HepG2 (cell line): ENCODE results near the gene TTPAL. TPM values are rescaled to one million over a fixed set of nuclear protein-coding genes. Genes with fewer than 3 reads are reported as not detected.

Experiments used
- ATAC-seq: fragments of 200-7000 bp; cut with Tn5 transposase; 3 replicates; pipeline ENCODE4 v1.9.1; 2020; ENCODE audit warnings: mild to moderate bottlenecking, moderate library complexity
- BruUV-seq: library from RNA; stranded (reverse); fragments of 400-500 nt; replicated peaks from 2 replicates; lab custom pipeline; 2021; lab: Mats Ljungman, UMichigan
- CTCF ChIA-PET: fragments of 300-600 bp; formaldehyde crosslinking; extraction: SDS; loops from one replicate; lab custom pipeline; 2021; ENCODE audit warnings: low total read pairs, inconsistent platforms, low intra/inter-chr PET ratio; lab: Yijun Ruan, JAX
- POLR2A ChIA-PET: fragments of 350-600 bp; sonication (Branson Sonifier 250); formaldehyde crosslinking; loops from one replicate; lab custom pipeline; 2020; ENCODE audit warnings: antibody characterized with exemption, inconsistent platforms; lab: Yijun Ruan, JAX
- DNase-seq: peaks from one replicate; pipeline ENCODE4 v3.0.0-alpha.2; 2015; ENCODE audit warnings: low spot score
- FAIRE-seq: peaks from 3 replicates; lab custom pipeline; 2011; peaks lifted over from hg19 to GRCh38; lab: Jason Lieb, UNC
- H2AFZ ChIP-seq: one replicate; pipeline ENCODE4 v1.6.1; 2011; ENCODE audit warnings: low read length, inconsistent platforms
- H3K27ac ChIP-seq: fragments of 300-600 bp; 3 replicates; pipeline ENCODE4 v1.8.0; 2011; ENCODE audit warnings: mixed run types, mild to moderate bottlenecking, mixed read lengths, low read length, inconsistent platforms; ENCODE audit not compliant: insufficient read depth; ENCODE audit errors: extremely low read length
- H3K27me3 ChIP-seq, 2 experiments: fragments of 200-600 bp in 1 of 2; 2 replicates in 1 of 2; 3 replicates in 1 of 2; pipeline versions ENCODE4 v1.6.0 to v1.8.0; 2011; ENCODE audit warnings: low read length in 2 of 2, mild to moderate bottlenecking in 2 of 2, moderate library complexity in 2 of 2, inconsistent platforms in 1 of 2; ENCODE audit not compliant: insufficient read depth in 2 of 2, control insufficient read depth in 1 of 2
- H3K36me3 ChIP-seq, 2 experiments: fragments of 200-600 bp in 1 of 2; replicated peaks in 1 of 2; 2 replicates in 1 of 2; 3 replicates in 1 of 2; pipeline versions ENCODE4 v1.5.1 to v1.8.0; 2011; ENCODE audit warnings: low read length in 2 of 2, inconsistent platforms in 1 of 2; ENCODE audit not compliant: insufficient read depth in 2 of 2, control insufficient read depth in 1 of 2
- H3K4me1 ChIP-seq: 2 replicates; pipeline ENCODE4 v1.5.1; 2012; ENCODE audit warnings: low read length, inconsistent platforms; ENCODE audit not compliant: insufficient read depth
- H3K4me2 ChIP-seq: 2 replicates; pipeline ENCODE4 v1.6.0; 2011; ENCODE audit warnings: low read depth, low read length, inconsistent platforms
- H3K4me3 ChIP-seq, 3 experiments: fragments of 200-600 bp in 1 of 3; sonication (generic), shearing (Covaris generic) in 1 of 3; replicated peaks in 1 of 3; 2 replicates each; pipeline ENCODE4 v1.5.1; 2011 to 2016; ENCODE audit warnings: low read length in 3 of 3, inconsistent platforms in 2 of 3, low read depth in 2 of 3, mild to moderate bottlenecking in 2 of 3, control low read depth in 1 of 3, mixed read lengths in 1 of 3; ENCODE audit not compliant: insufficient read depth in 1 of 3
- H3K79me2 ChIP-seq: one replicate; pipeline ENCODE4 v1.6.1; 2011; ENCODE audit warnings: low read length, inconsistent platforms; ENCODE audit not compliant: insufficient read depth
- H3K9ac ChIP-seq: 2 replicates; pipeline ENCODE4 v1.6.0; 2011; ENCODE audit warnings: mild to moderate bottlenecking, low read depth, low read length, inconsistent platforms; ENCODE audit not compliant: insufficient read depth
- H3K9me3 ChIP-seq: 2 replicates; pipeline ENCODE4 v1.5.1; 2012; ENCODE audit warnings: mild to moderate bottlenecking, low read length
- H4K20me1 ChIP-seq: 2 replicates; pipeline ENCODE4 v1.6.0; 2011; ENCODE audit warnings: inconsistent platforms, mild to moderate bottlenecking, low read length, moderate library complexity; ENCODE audit not compliant: insufficient read depth
- HOMEZ ChIP-seq: IDR thresholded peaks from 2 replicates; pipeline ENCODE4 v1.6.1; 2016; ENCODE audit warnings: low read depth
- NKX3-1 ChIP-seq: sonication (generic); formaldehyde crosslinking; IDR thresholded peaks from 2 replicates; pipeline ENCODE4 v1.5.0; 2020; ENCODE audit warnings: missing genetic modification reagents
- RFX3 ChIP-seq: IDR thresholded peaks from 2 replicates; pipeline ENCODE4 v1.6.1; 2016; ENCODE audit warnings: missing biosample characterization, missing genetic modification reagents
- ZC3H4 ChIP-seq: sonication (generic); formaldehyde crosslinking; IDR thresholded peaks from 2 replicates; pipeline ENCODE4 v1.4.0; 2020; ENCODE audit warnings: missing genetic modification reagents, borderline replicate concordance
- ZNF652 ChIP-seq: IDR thresholded peaks from 2 replicates; pipeline ENCODE4 v1.6.1; 2016; ENCODE audit warnings: low read depth, borderline replicate concordance
- ZSCAN9 ChIP-seq: IDR thresholded peaks from 2 replicates; pipeline ENCODE4 v1.6.1; 2016; ENCODE audit warnings: borderline replicate concordance
- WGBS: methylation state at CpG from one replicate; pipeline ENCODE4 v1.1.6; 2017; ENCODE audit warnings: low lambda C conversion rate; 5-methylcytosine and 5-hydroxymethylcytosine counted together
- in situ Hi-C: cut with HindIII; loops from 2 replicates; pipeline ENCODE4 v1.10.0; 2017; ENCODE audit warnings: low pct_unique_long_range_greater_than_20kb; ENCODE audit not compliant: extremely low pct_ligation_motif_present
- intact Hi-C: fragments of 100-400 bp; cut with micrococcal nuclease; formaldehyde crosslinking; loops from one replicate; pipeline ENCODE4 v1.10.0; 2022; ENCODE audit not compliant: unreplicated experiment
- polyA plus RNA-seq, 8 experiments: library from polyadenylated mRNA; depleted of rRNA in 3 of 8; stranded (reverse) in 7 of 8; unstranded in 1 of 8; fragments of >200 nt; fragmentation: Illumina TruSeq in 4 of 8; extraction: Trizol in 4 of 8; gene quantifications; 2 replicates each; pipeline versions ENCODE4 v1.2.1 to v1.2.3, GENCODE V29; 2011 to 2016; ENCODE audit warnings: low read depth in 4 of 8, missing spikeins in 1 of 8, mixed read lengths in 1 of 8; ENCODE audit not compliant: insufficient read depth in 1 of 8
- total RNA-seq, 5 experiments: library from RNA; depleted of rRNA; stranded (reverse); fragments of >200 nt; fragmentation: Illumina TruSeq; extraction: Trizol; gene quantifications; 2 replicates each; pipeline ENCODE4 v1.2.3, GENCODE V29; 2016; ENCODE audit warnings: low read depth in 1 of 5
- TF ChIP-seq, protein P1 (sequence below), 2 experiments: sonication (generic) in 1 of 2; formaldehyde crosslinking in 1 of 2; IDR thresholded peaks; 2 replicates each; pipeline versions ENCODE4 v1.6.1 to v1.9.0; 2014 to 2022; ENCODE audit warnings: antibody characterized with exemption in 1 of 2, borderline replicate concordance in 1 of 2, inconsistent platforms in 1 of 2, low read depth in 1 of 2, missing genetic modification reagents in 1 of 2
- TF ChIP-seq, protein P2 (sequence below): sonication (generic); formaldehyde crosslinking; IDR thresholded peaks from 2 replicates; pipeline ENCODE4 v1.5.1; 2020; ENCODE audit warnings: mild to moderate bottlenecking, missing genetic modification reagents, moderate library complexity

The TTPAL gene
- total and polyA plus RNA-seq, 2 of the 13 experiments (the other 11 are each of a cell fraction or from before 2014, with no cell fraction given) = 4.3 to 18.8 TPM

DNA sequence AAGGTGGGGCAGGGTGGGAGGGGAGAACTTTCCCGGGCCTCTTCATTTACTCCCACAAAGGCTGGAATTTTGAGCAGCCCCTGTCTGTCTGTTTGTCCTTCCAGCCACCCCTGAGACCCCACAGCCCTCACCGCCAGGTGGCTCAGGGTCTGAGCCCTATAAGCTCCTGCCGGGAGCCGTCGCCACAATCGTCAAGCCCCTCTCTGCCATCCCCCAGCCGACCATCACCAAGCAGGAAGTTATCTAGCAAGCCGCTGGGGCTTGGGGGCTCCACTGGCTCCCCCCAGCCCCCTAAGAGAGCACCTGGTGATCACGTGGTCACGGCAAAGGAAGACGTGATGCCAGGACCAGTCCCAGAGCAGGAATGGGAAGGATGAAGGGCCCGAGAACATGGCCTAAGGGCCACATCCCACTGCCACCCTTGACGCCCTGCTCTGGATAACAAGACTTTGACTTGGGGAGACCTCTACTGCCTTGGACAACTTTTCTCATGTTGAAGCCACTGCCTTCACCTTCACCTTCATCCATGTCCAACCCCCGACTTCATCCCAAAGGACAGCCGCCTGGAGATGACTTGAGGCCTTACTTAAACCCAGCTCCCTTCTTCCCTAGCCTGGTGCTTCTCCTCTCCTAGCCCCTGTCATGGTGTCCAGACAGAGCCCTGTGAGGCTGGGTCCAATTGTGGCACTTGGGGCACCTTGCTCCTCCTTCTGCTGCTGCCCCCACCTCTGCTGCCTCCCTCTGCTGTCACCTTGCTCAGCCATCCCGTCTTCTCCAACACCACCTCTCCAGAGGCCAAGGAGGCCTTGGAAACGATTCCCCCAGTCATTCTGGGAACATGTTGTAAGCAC, 46.0 kb upstream of the TTPAL start:
- Histone ChIP-seq H2AFZ (no peak overlapping the region), H3K9ac (no peak overlapping the region), H3K27me3 (no peaks in the 10 kb centered on the region), H3K79me2 (no peaks in the 10 kb centered on the region), H3K4me1 (peaks cover 97% of the 10 kb centered on the region), H3K4me3 (no peak overlapping the region), H4K20me1 (no peaks in the 10 kb centered on the region), H3K9me3 (no peaks in the 10 kb centered on the region), H3K4me2 (no peak overlapping the region), H3K27ac (peak overlapping the region; percentile 44), H3K36me3 (peaks cover 22 to 53% of the 10 kb centered on the region in 2 experiments)
- ChIA-PET POLR2A (interaction anchor here (1.0 to 7.5 kb wide), 7 partner anchors 12 to 37 kb away, joined by 3 to 101 read pairs (median 5); no protein-coding TSS in a partner anchor), CTCF (no interaction called here)
- FAIRE-seq = no peak
- 97% methylated on average over 17 of the region's 17 CpGs for WGBS
- intact Hi-C loops (no loop called here), in situ Hi-C loops (no loop called here)
- ATAC-seq = no peak
- BruUV-seq = no TSS peak
- DNase-seq = no peak
- TF ChIP-seq, protein P1, sequence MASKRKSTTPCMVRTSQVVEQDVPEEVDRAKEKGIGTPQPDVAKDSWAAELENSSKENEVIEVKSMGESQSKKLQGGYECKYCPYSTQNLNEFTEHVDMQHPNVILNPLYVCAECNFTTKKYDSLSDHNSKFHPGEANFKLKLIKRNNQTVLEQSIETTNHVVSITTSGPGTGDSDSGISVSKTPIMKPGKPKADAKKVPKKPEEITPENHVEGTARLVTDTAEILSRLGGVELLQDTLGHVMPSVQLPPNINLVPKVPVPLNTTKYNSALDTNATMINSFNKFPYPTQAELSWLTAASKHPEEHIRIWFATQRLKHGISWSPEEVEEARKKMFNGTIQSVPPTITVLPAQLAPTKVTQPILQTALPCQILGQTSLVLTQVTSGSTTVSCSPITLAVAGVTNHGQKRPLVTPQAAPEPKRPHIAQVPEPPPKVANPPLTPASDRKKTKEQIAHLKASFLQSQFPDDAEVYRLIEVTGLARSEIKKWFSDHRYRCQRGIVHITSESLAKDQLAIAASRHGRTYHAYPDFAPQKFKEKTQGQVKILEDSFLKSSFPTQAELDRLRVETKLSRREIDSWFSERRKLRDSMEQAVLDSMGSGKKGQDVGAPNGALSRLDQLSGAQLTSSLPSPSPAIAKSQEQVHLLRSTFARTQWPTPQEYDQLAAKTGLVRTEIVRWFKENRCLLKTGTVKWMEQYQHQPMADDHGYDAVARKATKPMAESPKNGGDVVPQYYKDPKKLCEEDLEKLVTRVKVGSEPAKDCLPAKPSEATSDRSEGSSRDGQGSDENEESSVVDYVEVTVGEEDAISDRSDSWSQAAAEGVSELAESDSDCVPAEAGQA (IDR thresholded peaks at IDR 0.05; ENCODE audit: low read depth) = no peak
- TF ChIP-seq, protein P1 (CRISPR knock-in tag; IDR thresholded peaks at IDR 0.05; ENCODE audit: borderline replicate concordance) = no peak
- no peak for TF ChIP-seq HOMEZ
- no peak for TF ChIP-seq ZC3H4 (CRISPR knock-in tag)
- no peak for TF ChIP-seq NKX3-1
- no peak for TF ChIP-seq ZNF652
- TF ChIP-seq RFX3 (CRISPR knock-in tag) = no peak
- TF ChIP-seq, protein P2, sequence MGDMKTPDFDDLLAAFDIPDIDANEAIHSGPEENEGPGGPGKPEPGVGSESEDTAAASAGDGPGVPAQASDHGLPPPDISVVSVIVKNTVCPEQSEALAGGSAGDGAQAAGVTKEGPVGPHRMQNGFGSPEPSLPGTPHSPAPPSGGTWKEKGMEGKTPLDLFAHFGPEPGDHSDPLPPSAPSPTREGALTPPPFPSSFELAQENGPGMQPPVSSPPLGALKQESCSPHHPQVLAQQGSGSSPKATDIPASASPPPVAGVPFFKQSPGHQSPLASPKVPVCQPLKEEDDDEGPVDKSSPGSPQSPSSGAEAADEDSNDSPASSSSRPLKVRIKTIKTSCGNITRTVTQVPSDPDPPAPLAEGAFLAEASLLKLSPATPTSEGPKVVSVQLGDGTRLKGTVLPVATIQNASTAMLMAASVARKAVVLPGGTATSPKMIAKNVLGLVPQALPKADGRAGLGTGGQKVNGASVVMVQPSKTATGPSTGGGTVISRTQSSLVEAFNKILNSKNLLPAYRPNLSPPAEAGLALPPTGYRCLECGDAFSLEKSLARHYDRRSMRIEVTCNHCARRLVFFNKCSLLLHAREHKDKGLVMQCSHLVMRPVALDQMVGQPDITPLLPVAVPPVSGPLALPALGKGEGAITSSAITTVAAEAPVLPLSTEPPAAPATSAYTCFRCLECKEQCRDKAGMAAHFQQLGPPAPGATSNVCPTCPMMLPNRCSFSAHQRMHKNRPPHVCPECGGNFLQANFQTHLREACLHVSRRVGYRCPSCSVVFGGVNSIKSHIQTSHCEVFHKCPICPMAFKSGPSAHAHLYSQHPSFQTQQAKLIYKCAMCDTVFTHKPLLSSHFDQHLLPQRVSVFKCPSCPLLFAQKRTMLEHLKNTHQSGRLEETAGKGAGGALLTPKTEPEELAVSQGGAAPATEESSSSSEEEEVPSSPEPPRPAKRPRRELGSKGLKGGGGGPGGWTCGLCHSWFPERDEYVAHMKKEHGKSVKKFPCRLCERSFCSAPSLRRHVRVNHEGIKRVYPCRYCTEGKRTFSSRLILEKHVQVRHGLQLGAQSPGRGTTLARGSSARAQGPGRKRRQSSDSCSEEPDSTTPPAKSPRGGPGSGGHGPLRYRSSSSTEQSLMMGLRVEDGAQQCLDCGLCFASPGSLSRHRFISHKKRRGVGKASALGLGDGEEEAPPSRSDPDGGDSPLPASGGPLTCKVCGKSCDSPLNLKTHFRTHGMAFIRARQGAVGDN (CRISPR knock-in tag) = peak; percentile 73
- TF ChIP-seq ZSCAN9 (CRISPR knock-in tag) = no peak
